GM21515 (cell line): ENCODE measurements around the gene SAMD5.

ENCODE experiments used
- ATAC-seq: cut with Tn5 transposase; IDR thresholded peaks from one replicate; pipeline ENCODE4 v1.9.1; 2021; ENCODE audit not compliant: unreplicated experiment

The SAMD5 gene

GRCh38 chr6:147618457-147618856 lies 110.0 kb downstream of the SAMD5 start:
- no peak for ATAC-seq

DNA sequence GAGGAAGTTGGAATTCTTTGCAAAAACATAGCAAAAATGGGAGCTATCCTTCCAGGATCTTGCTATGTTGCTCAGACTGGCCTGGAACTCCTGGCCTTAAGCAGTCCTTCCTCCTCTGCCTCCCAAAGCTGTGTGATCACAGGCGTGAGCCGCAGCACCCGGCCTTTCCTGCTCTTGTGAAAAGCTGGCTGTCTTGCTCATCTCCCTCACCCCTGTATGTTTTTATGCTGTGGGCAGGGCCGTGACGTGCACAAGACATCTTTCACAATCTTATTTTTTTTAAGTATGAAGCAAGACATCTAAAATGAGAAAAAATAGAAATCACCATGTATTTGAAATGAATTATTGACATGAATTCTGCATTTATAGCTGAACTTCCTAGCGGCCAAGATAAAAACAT lies 110.4 kb downstream of the SAMD5 start:
- ATAC-seq = no peak
